ENCODE results near the gene MSH3.

GRCh38 chr5:80763211-80763610 lies 108.8 kb downstream of the MSH3 start:
- TF ChIP-seq YY1 (IDR thresholded peaks at IDR 0.05; ENCODE audit: insufficient read depth, insufficient read length) (no peak), ZNF274 (IDR thresholded peaks at IDR 0.05; ENCODE audit: low read depth, low read length) (no peak), SUZ12 (IDR thresholded peaks at IDR 0.05; ENCODE audit: extremely low read depth, insufficient read depth, insufficient read length) (no peak)
